HUES6 (cell line): ENCODE results near the gene THAP4.

Experiments
- H3K27ac ChIP-seq: 2 replicates; pipeline ENCODE4 v1.7.0; 2013; ENCODE audit warnings: low read depth, mild to moderate bottlenecking, low read length, inconsistent platforms
- H3K27me3 ChIP-seq: 2 replicates; pipeline ENCODE4 v1.6.1; 2013; ENCODE audit warnings: low read length; ENCODE audit not compliant: control insufficient read depth, insufficient read depth
- H3K36me3 ChIP-seq: 2 replicates; pipeline ENCODE4 v1.6.1; 2013; ENCODE audit warnings: low read length; ENCODE audit not compliant: control insufficient read depth, insufficient read depth
- H3K4me1 ChIP-seq: 2 replicates; pipeline ENCODE4 v1.6.1; 2013; ENCODE audit warnings: low read length; ENCODE audit not compliant: control insufficient read depth, insufficient read depth
- H3K4me3 ChIP-seq: 2 replicates; pipeline ENCODE4 v1.5.1; 2013; ENCODE audit warnings: low read depth, low read length
- H3K9ac ChIP-seq: one replicate; pipeline ENCODE4 v1.6.1; 2013; ENCODE audit warnings: mild to moderate bottlenecking, low read length
- H3K9me3 ChIP-seq: 2 replicates; pipeline ENCODE4 v1.6.1; 2013; ENCODE audit warnings: low read depth, low read length; ENCODE audit not compliant: control insufficient read depth, insufficient read depth

THAP4 gene

GRCh38 chr2:241636182-241637017 lies 558 bp downstream of the THAP4 start:
- H3K27me3 ChIP-seq: no peaks in the 10 kb centered on the region
- H3K4me1 ChIP-seq: peaks cover 13% of the 10 kb centered on the region
- H3K9ac ChIP-seq: peak overlapping the region; percentile 87
- H3K27ac ChIP-seq: peak overlapping the region; percentile 70; the same call in 1 of the 2 replicates
- H3K9me3 ChIP-seq: peaks cover 7% of the 10 kb centered on the region; the same call in 1 of the 2 replicates
- H3K36me3 ChIP-seq: peaks cover 39% of the 10 kb centered on the region
- H3K4me3 ChIP-seq: peak overlapping the region; percentile 96

- H3K27ac ChIP-seq: peak overlapping the region; percentile 70; the same call in 1 of the 2 replicates
- H3K9ac ChIP-seq: peak overlapping the region; percentile 87
- peaks cover 7% of the 10 kb centered on the region; the same call in 1 of the 2 replicates for H3K9me3 ChIP-seq
- H3K4me3 ChIP-seq: peak overlapping the region; percentile 96
- no peaks in the 10 kb centered on the region for H3K27me3 ChIP-seq
- peaks cover 43% of the 10 kb centered on the region for H3K36me3 ChIP-seq
- peaks cover 10% of the 10 kb centered on the region for H3K4me1 ChIP-seq
Measured at GRCh38 chr2:241635756-241636155, 1.2 kb downstream of the THAP4 start.

- H3K9ac ChIP-seq: no peak overlapping the region
- H3K36me3 ChIP-seq: peaks cover 37% of the 10 kb centered on the region
- H3K4me3 ChIP-seq: no peak overlapping the region
- H3K27ac ChIP-seq: no peak overlapping the region
- H3K4me1 ChIP-seq: peaks cover 5% of the 10 kb centered on the region
- H3K9me3 ChIP-seq: no peaks in the 10 kb centered on the region
- no peaks in the 10 kb centered on the region for H3K27me3 ChIP-seq
Measured at GRCh38 chr2:241633561-241633960, 3.4 kb downstream of the THAP4 start.

GRCh38 chr2:241632478-241633325 lies 4.3 kb downstream of the THAP4 start:
- H3K4me3 ChIP-seq: no peak overlapping the region
- no peaks in the 10 kb centered on the region for H3K27me3 ChIP-seq
- peaks cover 5% of the 10 kb centered on the region for H3K4me1 ChIP-seq
- H3K36me3 ChIP-seq: peaks cover 37% of the 10 kb centered on the region
- no peak overlapping the region for H3K9ac ChIP-seq
- H3K27ac ChIP-seq: no peak overlapping the region
- H3K9me3 ChIP-seq: no peaks in the 10 kb centered on the region

- Histone ChIP-seq H3K4me3 (no peak overlapping the region), H3K36me3 (peaks cover 40% of the 10 kb centered on the region), H3K27ac (no peak overlapping the region), H3K9me3 (no peaks in the 10 kb centered on the region), H3K9ac (no peak overlapping the region), H3K27me3 (no peaks in the 10 kb centered on the region), H3K4me1 (no peaks in the 10 kb centered on the region)
Measured at GRCh38 chr2:241629762-241630435, 7.1 kb downstream of the THAP4 start.

GRCh38 chr2:241627675-241628074 lies 9.3 kb downstream of the THAP4 start:
- Histone ChIP-seq H3K9ac (no peak overlapping the region), H3K27ac (no peak overlapping the region), H3K4me1 (no peaks in the 10 kb centered on the region), H3K27me3 (no peaks in the 10 kb centered on the region), H3K4me3 (no peak overlapping the region), H3K36me3 (peaks cover 30% of the 10 kb centered on the region), H3K9me3 (no peaks in the 10 kb centered on the region)

- H3K36me3 ChIP-seq: peaks cover 10% of the 10 kb centered on the region; the same call in 1 of the 2 replicates
- H3K9ac ChIP-seq: no peak overlapping the region
- H3K4me1 ChIP-seq: peaks cover 7% of the 10 kb centered on the region
- no peaks in the 10 kb centered on the region for H3K27me3 ChIP-seq
- no peak overlapping the region for H3K27ac ChIP-seq
- H3K4me3 ChIP-seq: no peak overlapping the region
- H3K9me3 ChIP-seq: no peaks in the 10 kb centered on the region
Measured at GRCh38 chr2:241620419-241620769, 16.6 kb downstream of the THAP4 start.

- H3K4me3 ChIP-seq: no peak overlapping the region
- no peak overlapping the region for H3K9ac ChIP-seq
- H3K4me1 ChIP-seq: peaks cover 7% of the 10 kb centered on the region
- H3K27me3 ChIP-seq: no peaks in the 10 kb centered on the region
- H3K36me3 ChIP-seq: peaks cover 10% of the 10 kb centered on the region; the same call in 1 of the 2 replicates
- H3K27ac ChIP-seq: no peak overlapping the region
- H3K9me3 ChIP-seq: no peaks in the 10 kb centered on the region
Measured at GRCh38 chr2:241619597-241620418, 17.1 kb downstream of the THAP4 start.

- Histone ChIP-seq H3K27ac (no peak overlapping the region), H3K9ac (no peak overlapping the region), H3K4me1 (peaks cover 7% of the 10 kb centered on the region), H3K9me3 (no peaks in the 10 kb centered on the region), H3K36me3 (peaks cover 9% of the 10 kb centered on the region; the same call in 1 of the 2 replicates), H3K4me3 (no peak overlapping the region), H3K27me3 (no peaks in the 10 kb centered on the region)
Measured at GRCh38 chr2:241618829-241619228, 18.1 kb downstream of the THAP4 start.

GRCh38 chr2:241618296-241618805 lies 18.6 kb downstream of the THAP4 start:
- peaks cover 7% of the 10 kb centered on the region for H3K4me1 ChIP-seq
- no peak overlapping the region for H3K27ac ChIP-seq
- peaks cover 7% of the 10 kb centered on the region; the same call in 1 of the 2 replicates for H3K36me3 ChIP-seq
- H3K4me3 ChIP-seq: no peak overlapping the region
- no peaks in the 10 kb centered on the region for H3K9me3 ChIP-seq
- H3K27me3 ChIP-seq: no peaks in the 10 kb centered on the region
- no peak overlapping the region for H3K9ac ChIP-seq
